GM12891 (cell line): ENCODE data around the gene KCNJ10.

Experiments
- PAX5 ChIP-seq: IDR thresholded peaks from 2 replicates; pipeline ENCODE4 v1.6.1; 2011; ENCODE audit warnings: low read length, moderate library complexity, mild to moderate bottlenecking; ENCODE audit not compliant: insufficient read depth, severe bottlenecking
- POLR2A ChIP-seq: IDR thresholded peaks from 2 replicates; pipeline ENCODE4 v1.6.1; 2011; ENCODE audit warnings: low read depth, low read length, control low read depth
- POLR2AphosphoS5 ChIP-seq: IDR thresholded peaks from 2 replicates; pipeline ENCODE4 v1.6.1; 2011; ENCODE audit warnings: low read depth, low read length, control low read depth
- TAF1 ChIP-seq: IDR thresholded peaks from 2 replicates; pipeline ENCODE4 v1.6.1; 2011; ENCODE audit warnings: low read depth, low read length, control low read depth

- TF ChIP-seq POLR2AphosphoS5 (no peak), POLR2A (no peak), TAF1 (no peak), PAX5 (no peak)
These were observed 44.1 kb upstream of the KCNJ10 start for GRCh38 chr1:160114085-160114484.
